CD8-positive, alpha-beta memory T cell (primary cell): ENCODE measurements around the gene SULT1C2. TPM values are rescaled to one million over a fixed set of nuclear protein-coding genes. Genes with fewer than 3 reads are reported as not detected.

Experiments
- CTCF ChIA-PET: fragments of 350-600 bp; sonication (Branson Sonifier 250); formaldehyde crosslinking; loops from one replicate; lab custom pipeline; 2021; ENCODE audit warnings: antibody characterized with exemption; lab: Charles Lee
- POLR2A ChIA-PET: fragments of 350-600 bp; sonication (Branson Sonifier 250); formaldehyde crosslinking; loops from one replicate; lab custom pipeline; 2021; ENCODE audit warnings: antibody characterized with exemption; lab: Charles Lee
- DNase-seq, 5 donors: peaks; one replicate each; pipeline versions ENCODE4 v3.0.0 to v3.0.0-alpha.2; 2020 to 2022; ENCODE audit warnings: mixed read lengths in 1 of 5
- H3K27ac ChIP-seq: one replicate; pipeline ENCODE4 v1.7.0; 2013; ENCODE audit warnings: low read depth, mild to moderate bottlenecking, low read length, moderate library complexity
- H3K27me3 ChIP-seq: 2 replicates; pipeline ENCODE4 v1.7.0; 2013; ENCODE audit warnings: low read length, mild to moderate bottlenecking; ENCODE audit not compliant: insufficient read depth, poor library complexity, severe bottlenecking
- H3K36me3 ChIP-seq: 2 replicates; pipeline ENCODE4 v1.7.0; 2013; ENCODE audit warnings: mild to moderate bottlenecking, low read length, moderate library complexity; ENCODE audit not compliant: insufficient read depth
- H3K4me1 ChIP-seq: 2 replicates; pipeline ENCODE4 v1.7.0; 2013; ENCODE audit warnings: mild to moderate bottlenecking, low read length, moderate library complexity; ENCODE audit not compliant: insufficient read depth
- H3K4me3 ChIP-seq: 2 replicates; pipeline ENCODE4 v1.7.0; 2013; ENCODE audit warnings: mild to moderate bottlenecking, low read length
- H3K9me3 ChIP-seq: 2 replicates; pipeline ENCODE4 v1.7.0; 2013; ENCODE audit warnings: mild to moderate bottlenecking, low read length
- H3K27ac Mint-ChIP-seq, 8 donors: one replicate each; pipeline ENCODE4 v1.8.0; 2020 to 2021; ENCODE audit warnings: mixed read lengths in 8 of 8, mild to moderate bottlenecking in 6 of 8, inconsistent platforms in 3 of 8, moderate library complexity in 3 of 8
- H3K27me3 Mint-ChIP-seq, 2 donors: one replicate each; pipeline ENCODE4 v1.8.0; 2020 to 2021; ENCODE audit warnings: mixed read lengths in 2 of 2, mild to moderate bottlenecking in 1 of 2, moderate library complexity in 1 of 2
- H3K36me3 Mint-ChIP-seq, 3 donors: one replicate each; pipeline ENCODE4 v1.8.0; 2020 to 2021; ENCODE audit warnings: mixed read lengths in 3 of 3, inconsistent platforms in 1 of 3, mild to moderate bottlenecking in 1 of 3
- H3K4me1 Mint-ChIP-seq, 3 donors: one replicate each; pipeline ENCODE4 v1.8.0; 2020 to 2021; ENCODE audit warnings: mixed read lengths in 3 of 3, inconsistent platforms in 1 of 3, mild to moderate bottlenecking in 1 of 3
- H3K4me3 Mint-ChIP-seq, 7 donors: one replicate each; pipeline ENCODE4 v1.8.0; 2020 to 2021; ENCODE audit warnings: mixed read lengths in 7 of 7, mild to moderate bottlenecking in 6 of 7, moderate library complexity in 4 of 7, inconsistent platforms in 2 of 7
- H3K9me3 Mint-ChIP-seq, 5 donors: one replicate each; pipeline ENCODE4 v1.8.0; 2020 to 2022; ENCODE audit warnings: mixed read lengths in 5 of 5, mild to moderate bottlenecking in 3 of 5, moderate library complexity in 2 of 5, inconsistent platforms in 1 of 5
- polyA plus RNA-seq: library from polyadenylated mRNA; unstranded; fragments of 300-500 nt; fragmentation: Illumina TruSeq; gene quantifications from one replicate; pipeline ENCODE4 v1.2.3, GENCODE V29; 2021
- total RNA-seq, 2 experiments: library from RNA; stranded (reverse); gene quantifications; one replicate each; pipeline ENCODE4 v1.2.3, GENCODE V29; 2021

Gene SULT1C2
- total and polyA plus RNA-seq, 3 experiments from 2014 or later = not detected

- no peaks in the 10 kb centered on the region for H3K9me3 ChIP-seq
- H3K4me1 ChIP-seq = no peaks in the 10 kb centered on the region
- ChIA-PET CTCF (no interaction called here), POLR2A (no interaction called here)
- peaks cover 4% of the 10 kb centered on the region for H3K27me3 ChIP-seq
- no peak overlapping the region for H3K27ac Mint-ChIP-seq
- H3K36me3 Mint-ChIP-seq = no peaks in the 10 kb centered on the region
- no peaks in the 10 kb centered on the region for H3K36me3 ChIP-seq
- H3K27me3 Mint-ChIP-seq = peaks cover 6 to 10% of the 10 kb centered on the region in 2 donors
- H3K4me3 Mint-ChIP-seq = no peak overlapping the region
- no peak overlapping the region for H3K27ac ChIP-seq
- no peaks in the 10 kb centered on the region for H3K9me3 Mint-ChIP-seq
- H3K4me3 ChIP-seq = no peak overlapping the region
- no peaks in the 10 kb centered on the region for H3K4me1 Mint-ChIP-seq
- DNase-seq = no peak
Observed at GRCh38 chr2:108262036-108262435, 26.7 kb upstream of the SULT1C2 start.

- no peaks in the 10 kb centered on the region for H3K9me3 Mint-ChIP-seq
- H3K27ac Mint-ChIP-seq = no peak overlapping the region
- Histone ChIP-seq H3K27ac (no peak overlapping the region), H3K4me1 (no peaks in the 10 kb centered on the region), H3K27me3 (peaks cover 4% of the 10 kb centered on the region), H3K36me3 (no peaks in the 10 kb centered on the region), H3K4me3 (no peak overlapping the region), H3K9me3 (no peaks in the 10 kb centered on the region)
- no peak overlapping the region for H3K4me3 Mint-ChIP-seq
- ChIA-PET POLR2A (no interaction called here), CTCF (no interaction called here)
- no peaks in the 10 kb centered on the region for H3K36me3 Mint-ChIP-seq
- H3K4me1 Mint-ChIP-seq = no peaks in the 10 kb centered on the region
- peaks cover 13 to 16% of the 10 kb centered on the region in 2 donors for H3K27me3 Mint-ChIP-seq
- DNase-seq = no peak
Observed at GRCh38 chr2:108263401-108263800, 25.3 kb upstream of the SULT1C2 start.

- no peak for DNase-seq
- CTCF ChIA-PET = no interaction called here
- Mint-ChIP-seq H3K27ac (no peak overlapping the region), H3K4me1 (no peaks in the 10 kb centered on the region), H3K27me3 (peaks cover 15 to 28% of the 10 kb centered on the region in 2 donors), H3K36me3 (no peaks in the 10 kb centered on the region), H3K9me3 (no peaks in the 10 kb centered on the region), H3K4me3 (no peak overlapping the region)
- Histone ChIP-seq H3K9me3 (no peaks in the 10 kb centered on the region), H3K4me3 (no peak overlapping the region), H3K36me3 (no peaks in the 10 kb centered on the region), H3K27ac (no peak overlapping the region), H3K27me3 (peaks cover 4% of the 10 kb centered on the region), H3K4me1 (no peaks in the 10 kb centered on the region)
- POLR2A ChIA-PET = no interaction called here
Observed at GRCh38 chr2:108266218-108266617, 22.5 kb upstream of the SULT1C2 start.

GRCh38 chr2:108267101-108267500 lies 21.6 kb upstream of the SULT1C2 start:
- Mint-ChIP-seq H3K36me3 (no peaks in the 10 kb centered on the region), H3K27ac (no peak overlapping the region), H3K4me1 (no peaks in the 10 kb centered on the region), H3K27me3 (peaks cover 15 to 25% of the 10 kb centered on the region in 2 donors), H3K9me3 (no peaks in the 10 kb centered on the region), H3K4me3 (no peak overlapping the region)
- ChIA-PET POLR2A (no interaction called here), CTCF (no interaction called here)
- no peaks in the 10 kb centered on the region for H3K9me3 ChIP-seq
- H3K27me3 ChIP-seq = peaks cover 4% of the 10 kb centered on the region
- no peak overlapping the region for H3K4me3 ChIP-seq
- H3K36me3 ChIP-seq = no peaks in the 10 kb centered on the region
- DNase-seq = no peak
- H3K4me1 ChIP-seq = no peaks in the 10 kb centered on the region
- no peak overlapping the region for H3K27ac ChIP-seq

- no peaks in the 10 kb centered on the region for H3K36me3 ChIP-seq
- no peak overlapping the region for H3K27ac ChIP-seq
- no peak for DNase-seq
- ChIA-PET CTCF (no interaction called here), POLR2A (no interaction called here)
- Mint-ChIP-seq H3K4me3 (no peak overlapping the region), H3K36me3 (no peaks in the 10 kb centered on the region), H3K27me3 (peaks cover 15 to 25% of the 10 kb centered on the region in 2 donors), H3K27ac (no peak overlapping the region), H3K9me3 (no peaks in the 10 kb centered on the region), H3K4me1 (no peaks in the 10 kb centered on the region)
- no peaks in the 10 kb centered on the region for H3K4me1 ChIP-seq
- no peaks in the 10 kb centered on the region for H3K9me3 ChIP-seq
- peaks cover 4% of the 10 kb centered on the region for H3K27me3 ChIP-seq
- H3K4me3 ChIP-seq = no peak overlapping the region
Observed at GRCh38 chr2:108268001-108268400, 20.7 kb upstream of the SULT1C2 start.

DNA sequence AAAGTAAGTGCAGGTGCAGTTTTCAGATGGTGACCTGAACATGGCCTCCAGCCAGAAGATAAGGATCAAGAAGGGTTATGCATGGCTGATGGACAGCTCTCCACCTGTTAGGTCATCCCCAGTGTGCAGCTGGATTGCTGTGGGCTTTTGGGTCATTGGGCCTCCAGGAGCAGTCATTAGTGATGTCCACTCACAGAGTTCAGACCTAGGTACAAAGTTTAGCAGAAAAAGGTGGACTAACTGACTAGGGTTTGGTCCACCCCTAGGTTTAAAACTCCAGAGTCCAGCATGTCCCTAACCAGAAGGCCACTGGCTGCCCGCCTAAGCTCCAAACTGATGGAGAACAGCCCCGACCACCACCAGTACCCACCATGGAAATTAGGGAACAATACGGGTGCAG lies 18.3 kb upstream of the SULT1C2 start:
- Histone ChIP-seq H3K27ac (no peak overlapping the region), H3K4me3 (no peak overlapping the region), H3K9me3 (no peaks in the 10 kb centered on the region), H3K4me1 (no peaks in the 10 kb centered on the region), H3K36me3 (no peaks in the 10 kb centered on the region), H3K27me3 (no peaks in the 10 kb centered on the region)
- Mint-ChIP-seq H3K27ac (no peak overlapping the region), H3K9me3 (no peaks in the 10 kb centered on the region), H3K36me3 (no peaks in the 10 kb centered on the region), H3K4me1 (no peaks in the 10 kb centered on the region), H3K27me3 (peaks cover 13 to 25% of the 10 kb centered on the region in 2 donors), H3K4me3 (no peak overlapping the region)
- POLR2A ChIA-PET = no interaction called here
- DNase-seq = no peak
- CTCF ChIA-PET = no interaction called here

- CTCF ChIA-PET = no interaction called here
- Mint-ChIP-seq H3K27me3 (peaks cover 14 to 25% of the 10 kb centered on the region in 2 donors), H3K36me3 (no peaks in the 10 kb centered on the region), H3K4me3 (no peak overlapping the region), H3K9me3 (no peaks in the 10 kb centered on the region), H3K4me1 (no peaks in the 10 kb centered on the region), H3K27ac (no peak overlapping the region)
- Histone ChIP-seq H3K27ac (no peak overlapping the region), H3K4me1 (no peaks in the 10 kb centered on the region), H3K9me3 (no peaks in the 10 kb centered on the region), H3K36me3 (no peaks in the 10 kb centered on the region), H3K4me3 (no peak overlapping the region), H3K27me3 (no peaks in the 10 kb centered on the region)
- POLR2A ChIA-PET = no interaction called here
- no peak for DNase-seq
Observed at GRCh38 chr2:108270768-108271506, 17.8 kb upstream of the SULT1C2 start.

GRCh38 chr2:108271691-108272253 lies 16.9 kb upstream of the SULT1C2 start:
- H3K4me3 Mint-ChIP-seq = no peak overlapping the region
- H3K4me1 Mint-ChIP-seq = no peaks in the 10 kb centered on the region
- H3K9me3 Mint-ChIP-seq = no peaks in the 10 kb centered on the region
- no peak overlapping the region for H3K27ac Mint-ChIP-seq
- no peak overlapping the region for H3K4me3 ChIP-seq
- H3K36me3 ChIP-seq = no peaks in the 10 kb centered on the region
- no peaks in the 10 kb centered on the region for H3K27me3 ChIP-seq
- H3K27me3 Mint-ChIP-seq = peaks cover 13 to 25% of the 10 kb centered on the region in 2 donors
- DNase-seq = no peak
- H3K9me3 ChIP-seq = no peaks in the 10 kb centered on the region
- H3K36me3 Mint-ChIP-seq = no peaks in the 10 kb centered on the region
- no peak overlapping the region for H3K27ac ChIP-seq
- ChIA-PET CTCF (no interaction called here), POLR2A (no interaction called here)
- H3K4me1 ChIP-seq = no peaks in the 10 kb centered on the region
